ENCODE measurements around the gene ITGB1.
"Not testable (repeated sequence)": the region's sequence is repeated elsewhere in the genome, so short reads cannot be mapped to it uniquely, and the experiment has no call there.

Gene ITGB1

GRCh38 chr10:32931593-32931992 lies 26.4 kb downstream of the ITGB1 start:
- DNase-seq, result no peak

GRCh38 chr10:32930036-32930435 lies 28.0 kb downstream of the ITGB1 start:
- no peak for DNase-seq

- DNase-seq, result no peak
Measured at GRCh38 chr10:32929634-32930033, 28.4 kb downstream of the ITGB1 start.

DNA sequence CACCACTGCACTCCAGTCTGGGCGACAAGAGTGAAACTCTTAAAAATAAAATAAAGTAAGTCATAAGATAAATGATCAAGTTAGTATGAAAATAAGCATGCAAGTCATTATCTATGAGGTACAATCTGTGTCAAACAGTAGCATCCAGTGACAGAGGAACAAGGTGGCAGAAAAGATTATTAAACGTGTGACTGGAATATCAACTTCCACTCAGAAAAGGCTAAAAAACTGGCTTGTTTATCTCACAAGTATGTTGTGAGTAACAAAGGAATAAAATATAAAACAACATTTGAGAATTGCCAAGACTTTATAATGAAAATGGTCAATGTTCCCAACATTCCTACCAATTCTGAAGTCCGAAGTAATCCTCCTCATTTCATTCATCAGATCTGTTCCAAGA lies 30.3 kb downstream of the ITGB1 start:
- DNase-seq, result no peak

DNA sequence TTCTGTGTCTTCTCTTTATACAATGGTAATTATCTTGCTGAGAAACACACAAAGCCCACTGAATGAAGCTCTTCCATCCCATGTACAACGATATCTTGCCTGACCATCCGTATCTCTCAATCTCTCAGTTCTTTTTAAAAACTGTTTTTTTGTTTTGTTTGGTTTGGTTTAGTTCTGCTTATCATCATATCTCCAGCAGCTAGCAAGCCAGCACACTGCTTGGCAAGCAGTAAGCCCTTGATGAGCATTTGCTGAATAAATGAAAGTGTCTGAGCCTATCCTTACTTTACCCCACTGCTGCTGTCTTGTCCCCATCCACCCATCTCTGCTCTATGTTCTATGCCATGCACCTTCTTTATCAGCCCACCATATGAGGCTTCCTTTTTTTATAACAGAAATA lies 34.2 kb downstream of the ITGB1 start:
- no peak for DNase-seq

GRCh38 chr10:32923134-32923533 lies 34.9 kb downstream of the ITGB1 start:
- DNase-seq, result no peak

GRCh38 chr10:32922170-32922569 lies 35.9 kb downstream of the ITGB1 start:
- no peak for DNase-seq

DNA sequence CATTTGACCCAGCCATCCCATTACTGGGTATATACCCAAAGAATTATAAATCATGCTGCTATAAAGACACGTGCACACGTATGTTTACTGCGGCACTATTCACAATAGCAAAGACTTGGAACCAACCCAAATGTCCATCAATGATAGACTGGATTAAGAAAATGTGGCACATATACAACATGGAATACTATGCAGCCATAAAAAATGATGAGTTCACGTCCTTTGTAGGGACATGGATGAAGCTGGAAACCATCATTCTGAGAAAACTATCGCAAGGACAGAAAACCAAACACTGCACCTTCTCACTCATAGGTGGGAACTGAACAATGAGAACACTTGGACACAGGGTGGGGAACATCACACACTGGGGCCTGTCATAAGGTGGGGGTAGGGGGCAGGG lies 40.2 kb downstream of the ITGB1 start:
- not testable (repeated sequence) for DNase-seq

- DNase-seq, result no peak
Measured at GRCh38 chr10:32911285-32912016, 46.6 kb downstream of the ITGB1 start.

- not testable (repeated sequence) for DNase-seq
Measured at GRCh38 chr10:32909970-32910369, 48.1 kb downstream of the ITGB1 start.

GRCh38 chr10:32909456-32909855 lies 48.6 kb downstream of the ITGB1 start:
- DNase-seq, result no peak

DNA sequence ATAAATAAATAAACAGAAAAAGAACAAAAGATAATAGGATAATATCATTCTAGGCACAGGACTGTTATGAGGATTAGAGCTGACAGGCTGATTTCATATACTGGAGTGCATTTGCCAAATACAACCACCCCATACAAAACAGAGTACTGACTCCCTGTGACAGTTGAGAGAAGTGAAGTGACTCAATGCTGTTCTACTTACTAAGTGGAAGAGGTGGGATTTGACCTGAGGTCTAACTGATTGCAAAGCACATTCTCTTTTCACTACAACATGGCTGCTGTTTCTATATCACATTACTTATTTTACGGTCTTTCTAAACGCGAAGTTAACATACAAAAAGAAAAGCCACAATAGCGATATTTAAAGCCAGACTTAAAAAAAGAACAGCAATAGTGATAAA lies 51.4 kb downstream of the ITGB1 start:
- no peak for DNase-seq

DNA sequence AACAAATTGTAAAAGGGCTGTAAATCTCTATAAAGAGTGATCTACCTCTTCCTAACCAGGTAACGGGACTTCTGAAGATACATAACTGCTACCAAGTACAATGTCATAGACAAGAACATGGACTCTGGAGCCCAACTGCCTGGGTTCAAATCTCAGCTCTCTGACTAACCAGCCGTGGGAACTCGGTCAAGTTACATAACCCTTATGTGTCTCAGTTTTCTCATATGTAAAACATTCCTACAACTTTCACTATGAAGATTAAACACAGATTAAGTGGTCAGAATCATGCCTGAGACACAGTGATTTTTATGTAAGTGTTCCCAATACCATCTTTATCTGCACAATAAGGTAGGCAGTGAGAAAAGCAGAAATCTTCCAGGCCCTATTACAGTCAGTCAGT lies 52.6 kb downstream of the ITGB1 start:
- DNase-seq, result no peak

DNA sequence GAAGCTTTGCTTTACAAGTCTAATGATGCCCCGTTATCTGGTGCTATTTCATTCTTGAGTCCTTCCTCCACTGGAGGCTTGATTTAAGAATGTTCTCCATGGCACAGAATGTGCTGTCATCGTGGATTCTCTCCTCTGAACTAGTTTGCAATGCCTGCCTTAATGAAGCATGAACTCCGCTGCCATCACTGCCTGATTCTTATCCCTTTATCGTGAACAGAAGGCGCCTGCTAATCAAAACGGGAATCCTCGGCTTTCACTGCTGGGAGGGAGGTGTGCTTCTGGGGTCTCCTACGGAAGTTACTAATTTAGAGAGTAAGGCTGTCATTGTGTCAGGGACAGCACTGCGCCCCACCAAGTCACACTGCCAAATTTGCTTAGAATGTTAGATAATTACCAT lies 56.2 kb downstream of the ITGB1 start:
- DNase-seq, result no peak

DNA sequence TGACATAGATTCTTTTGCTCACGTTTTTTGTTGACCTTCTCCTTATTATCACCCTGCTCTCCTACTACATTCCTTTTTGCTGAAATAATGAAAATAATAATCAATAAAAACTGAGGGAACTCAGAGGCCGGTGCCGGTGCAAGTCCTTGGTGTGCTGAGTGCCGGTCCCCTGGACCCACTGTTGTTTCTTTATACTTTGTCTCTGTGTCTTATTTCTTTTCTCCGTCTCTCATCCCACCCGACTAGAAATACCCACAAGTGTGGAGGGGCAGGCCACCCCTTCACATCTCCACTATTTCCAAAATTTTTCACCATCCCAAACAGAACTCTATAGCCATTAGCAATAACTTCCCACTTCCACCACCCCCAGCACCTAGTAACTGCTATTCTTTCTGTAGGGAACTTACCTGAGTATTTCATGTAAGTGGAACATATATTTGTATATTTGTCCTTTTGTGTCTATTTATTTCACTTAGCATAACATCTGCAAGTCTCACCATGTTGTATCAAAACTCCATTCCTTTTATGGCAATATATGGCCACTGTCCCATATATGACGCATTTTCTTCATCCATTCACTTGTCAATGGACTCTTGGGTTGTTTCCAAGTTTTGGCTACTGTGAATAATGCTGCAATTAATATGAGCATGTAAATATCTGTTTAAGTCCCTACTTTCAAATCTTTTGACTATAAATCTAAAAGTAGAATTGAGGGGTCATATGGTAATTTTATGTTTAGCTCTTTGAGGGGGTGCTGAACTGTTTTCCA lies 62.6 kb downstream of the ITGB1 start:
- DNase-seq, result not testable (repeated sequence)

- no peak for DNase-seq
Measured at GRCh38 chr10:32893916-32894664, 63.9 kb downstream of the ITGB1 start.

DNA sequence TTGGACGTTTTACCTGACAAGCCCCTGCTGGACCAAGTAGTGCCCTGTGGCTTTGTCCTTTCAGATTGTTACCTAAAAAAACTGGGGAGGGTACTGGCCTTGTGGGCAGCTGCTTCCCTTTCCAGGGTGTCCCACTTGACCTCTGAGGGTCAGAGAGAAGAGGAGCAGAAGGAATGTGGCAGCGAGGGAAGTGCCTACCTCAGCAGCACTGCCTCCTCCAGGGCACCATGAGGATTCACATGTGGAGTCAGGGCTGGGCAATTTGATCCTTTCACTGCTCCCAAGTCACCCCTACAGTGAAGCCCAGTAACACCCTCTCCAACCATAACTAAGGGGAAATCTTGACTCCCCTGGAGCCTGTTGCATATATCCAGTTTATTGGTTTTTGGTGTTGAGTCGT lies 64.6 kb downstream of the ITGB1 start:
- no peak for DNase-seq

GRCh38 chr10:32891261-32891660 lies 66.8 kb downstream of the ITGB1 start:
- DNase-seq, result no peak

DNA sequence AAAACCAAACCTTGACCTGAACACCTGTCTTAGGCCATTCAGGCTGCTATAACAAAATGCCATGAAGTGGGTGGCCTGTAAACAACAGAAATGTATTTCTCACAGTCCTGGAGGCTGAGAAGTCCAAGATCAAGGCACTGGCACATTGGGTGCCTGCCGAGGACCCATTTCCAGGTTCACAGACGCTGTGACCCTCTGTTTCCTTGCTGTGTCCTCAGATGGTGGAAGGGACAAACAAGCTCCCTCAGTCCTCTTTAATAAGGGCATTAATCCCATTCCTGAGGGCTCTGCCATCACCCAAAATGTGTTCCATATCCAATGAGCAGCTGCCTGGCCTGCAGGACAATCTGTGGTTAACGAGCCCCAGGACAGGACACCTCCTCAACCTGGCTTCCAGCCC lies 67.6 kb downstream of the ITGB1 start:
- DNase-seq, result no peak

DNA sequence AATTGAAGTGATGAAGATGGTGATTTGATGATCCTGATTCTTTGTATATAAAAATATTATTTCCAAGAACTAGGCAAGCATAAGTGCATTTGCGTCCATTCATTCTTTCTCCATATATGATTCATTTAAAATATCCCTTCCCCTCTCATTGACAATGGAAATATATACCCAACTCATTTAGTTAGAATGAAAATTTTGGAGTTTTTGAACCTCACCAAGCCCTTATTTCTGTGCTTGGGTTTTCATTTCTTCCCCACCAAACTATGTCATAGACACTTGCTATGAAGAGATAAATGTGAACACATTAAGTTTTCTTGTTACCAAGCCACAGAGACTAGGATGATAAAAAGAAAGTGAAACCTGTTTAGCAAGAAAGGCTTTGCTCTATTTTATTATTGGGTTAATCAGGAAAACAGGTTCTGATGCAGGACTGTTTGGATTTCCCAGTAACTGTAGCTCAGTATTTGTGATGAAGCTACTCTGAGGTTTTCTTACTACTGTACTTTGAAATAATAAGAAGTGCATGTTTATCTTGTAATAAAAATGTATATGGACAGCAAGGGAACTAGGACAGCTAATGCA lies 68.3 kb downstream of the ITGB1 start:
- no peak for DNase-seq

- no peak for DNase-seq
Measured at GRCh38 chr10:32888161-32888927, 69.7 kb downstream of the ITGB1 start.

- no peak for DNase-seq
Measured at GRCh38 chr10:32887481-32887880, 70.5 kb downstream of the ITGB1 start.

- DNase-seq, result no peak
Measured at GRCh38 chr10:32882076-32882475, 76.0 kb downstream of the ITGB1 start.
